HG03521 (cell line): Measurements from ENCODE around the gene RPL28.
"Not testable (repeated sequence)": the region's sequence is repeated elsewhere in the genome, so short reads cannot be mapped to it uniquely, and the experiment has no call there.

Experiments used
- ATAC-seq: cut with Tn5 transposase; IDR thresholded peaks from one replicate; pipeline ENCODE4 v1.9.1; 2021; ENCODE audit warnings: mild to moderate bottlenecking, moderate library complexity; ENCODE audit not compliant: unreplicated experiment

Gene RPL28

DNA sequence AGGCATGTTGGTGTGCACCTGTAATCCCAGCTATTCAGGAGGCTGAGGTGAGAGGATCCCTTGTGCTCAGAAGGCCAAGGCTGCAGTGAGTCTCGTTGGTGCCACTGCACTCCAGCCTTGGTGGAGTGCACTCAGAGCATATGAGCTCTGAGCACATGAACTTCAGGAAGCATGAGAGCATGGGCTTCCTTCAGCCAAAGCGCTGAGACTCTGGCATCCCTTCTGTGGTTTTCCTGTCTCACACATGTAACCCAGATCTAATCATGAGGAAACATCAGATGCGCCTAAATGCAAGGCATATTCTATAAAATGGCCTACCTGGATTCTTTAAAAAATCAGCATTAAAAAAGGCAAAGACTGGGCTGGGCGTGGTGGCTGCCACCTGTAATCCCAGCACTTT lies 35.5 kb downstream of the RPL28 start:
- ATAC-seq, result not testable (repeated sequence)

DNA sequence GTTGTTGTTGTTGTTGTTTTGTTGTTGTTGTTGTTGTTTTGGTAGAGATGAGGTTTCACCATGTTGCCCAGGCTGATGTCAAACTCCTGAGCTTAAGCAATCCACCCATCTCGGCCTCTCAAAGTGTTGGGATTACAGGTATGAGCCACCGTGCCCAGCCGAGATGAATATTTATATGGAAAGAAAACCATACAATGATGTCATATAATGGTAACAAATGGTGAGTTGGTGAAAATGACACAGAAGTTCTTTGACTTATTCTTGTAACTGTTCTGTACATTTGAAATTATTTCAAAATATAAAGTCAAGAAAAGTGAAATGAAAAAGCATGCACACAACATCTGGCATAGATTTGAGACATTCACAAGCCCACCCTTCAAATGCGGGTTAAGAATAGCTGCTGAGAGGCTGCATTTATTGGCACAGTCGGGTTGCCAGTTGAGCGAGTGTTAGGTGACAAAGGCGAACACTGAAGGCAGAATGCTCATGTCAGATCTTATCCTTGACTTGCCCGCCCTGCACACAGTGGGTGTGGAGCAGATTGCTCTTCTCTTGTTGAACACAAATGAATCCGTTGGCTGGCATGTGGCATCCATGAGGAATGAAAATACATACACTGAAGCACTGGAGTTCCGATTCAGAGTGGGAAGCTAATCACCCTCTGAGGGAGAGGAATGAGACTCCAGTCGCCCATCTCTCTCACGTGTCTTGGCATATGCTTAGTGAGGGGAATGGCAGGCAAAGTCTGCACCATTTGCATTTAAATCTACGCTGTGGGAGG lies 37.7 kb downstream of the RPL28 start:
- no peak for ATAC-seq

DNA sequence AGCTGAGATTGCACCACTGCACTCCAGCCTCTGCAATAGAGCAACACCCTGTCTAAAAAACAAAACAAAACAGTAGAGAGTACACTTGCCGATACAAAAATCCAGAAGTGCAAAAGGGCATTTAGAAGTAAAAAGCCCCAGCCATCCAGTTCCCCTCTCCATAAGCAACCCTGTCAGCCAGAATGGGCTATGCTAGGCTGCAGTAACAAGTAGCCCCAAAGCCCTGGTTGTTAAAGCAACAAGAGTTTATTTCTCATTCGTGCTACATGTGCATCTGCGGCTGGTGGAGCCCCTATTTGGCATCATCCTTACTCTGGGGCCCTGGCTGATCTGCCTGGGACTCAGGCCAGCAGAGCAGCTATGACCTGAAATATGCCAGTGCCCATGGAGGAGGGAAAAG lies 38.8 kb downstream of the RPL28 start:
- no peak for ATAC-seq

GRCh38 chr19:55426042-55426441 lies 40.3 kb downstream of the RPL28 start:
- ATAC-seq, result no peak

- no peak for ATAC-seq
Observed at GRCh38 chr19:55431183-55431582, 45.5 kb downstream of the RPL28 start.

- no peak for ATAC-seq
Observed at GRCh38 chr19:55432241-55432959, 46.7 kb downstream of the RPL28 start.

- no peak for ATAC-seq
Observed at GRCh38 chr19:55433292-55433691, 47.6 kb downstream of the RPL28 start.

DNA sequence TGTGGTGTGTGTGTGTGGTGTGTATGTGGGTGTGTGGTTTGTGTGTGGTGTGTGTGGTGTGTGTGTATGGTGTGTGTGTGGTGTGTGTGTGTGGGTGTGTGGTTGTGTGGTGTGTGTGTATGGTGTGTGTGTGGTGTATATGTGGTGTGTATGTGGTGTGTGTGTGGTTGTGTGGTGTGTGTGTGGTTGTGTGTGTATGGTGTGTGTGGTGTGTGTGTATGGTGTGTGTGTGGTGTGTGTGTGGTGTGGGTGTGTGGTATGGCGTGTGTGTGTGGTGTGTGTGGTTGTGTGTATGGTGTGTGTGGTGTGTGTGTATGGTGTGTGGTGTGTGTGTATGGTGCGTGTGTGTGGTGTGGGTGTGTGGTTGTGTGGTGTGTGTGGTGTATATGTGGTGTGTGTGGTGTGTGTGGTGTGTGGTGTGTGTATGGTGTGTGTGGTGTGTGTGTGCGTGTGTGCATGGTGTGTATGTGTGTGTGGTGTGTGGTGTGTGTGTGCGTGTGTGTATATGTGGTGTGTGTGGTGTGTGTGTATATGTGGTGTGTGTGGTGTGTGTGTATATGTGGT lies 48.7 kb downstream of the RPL28 start:
- ATAC-seq, result no peak

GRCh38 chr19:55435020-55435419 lies 49.3 kb downstream of the RPL28 start:
- ATAC-seq, result no peak

DNA sequence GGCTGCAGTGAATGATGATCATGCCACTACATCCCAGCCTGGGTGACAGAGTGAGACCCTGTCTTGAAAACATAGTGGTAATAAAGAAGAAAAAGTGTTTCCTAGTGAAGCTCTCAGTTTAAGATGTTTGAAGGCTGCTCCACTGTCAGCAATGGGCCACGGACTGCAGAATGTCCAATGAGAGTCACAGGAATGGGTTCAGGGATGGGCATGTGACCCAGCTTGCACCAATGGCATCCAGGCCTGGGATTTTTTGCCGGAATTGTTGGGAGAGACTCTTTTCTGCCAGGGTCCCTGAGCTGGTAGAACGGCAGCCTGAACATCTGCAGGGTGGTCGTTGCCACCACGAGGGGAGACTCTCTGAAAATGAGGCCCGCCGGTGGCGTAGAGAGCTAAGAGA lies 51.1 kb downstream of the RPL28 start:
- ATAC-seq, result no peak

DNA sequence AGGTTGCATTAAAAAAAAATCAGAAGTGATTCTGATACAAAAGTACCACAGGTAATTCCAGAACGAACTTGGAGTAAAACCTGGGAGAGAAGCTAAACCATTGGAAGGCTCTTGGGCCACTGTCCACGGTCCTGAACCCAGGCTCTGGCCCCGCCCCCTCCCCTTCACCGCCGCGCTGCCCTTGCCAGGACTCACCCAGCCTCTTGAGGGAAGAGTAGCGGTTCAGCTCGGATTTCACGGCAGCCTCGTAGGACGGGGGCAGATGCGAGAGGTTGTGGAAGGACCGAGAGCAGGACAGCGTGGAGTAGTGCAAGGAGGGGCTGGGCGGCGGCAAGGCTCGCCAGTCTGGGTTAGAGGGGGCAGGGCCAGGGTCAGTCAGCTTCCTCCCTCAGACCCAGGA lies 51.7 kb downstream of the RPL28 start:
- no peak for ATAC-seq

- ATAC-seq, result no peak
Observed at GRCh38 chr19:55439052-55439451, 53.3 kb downstream of the RPL28 start.

DNA sequence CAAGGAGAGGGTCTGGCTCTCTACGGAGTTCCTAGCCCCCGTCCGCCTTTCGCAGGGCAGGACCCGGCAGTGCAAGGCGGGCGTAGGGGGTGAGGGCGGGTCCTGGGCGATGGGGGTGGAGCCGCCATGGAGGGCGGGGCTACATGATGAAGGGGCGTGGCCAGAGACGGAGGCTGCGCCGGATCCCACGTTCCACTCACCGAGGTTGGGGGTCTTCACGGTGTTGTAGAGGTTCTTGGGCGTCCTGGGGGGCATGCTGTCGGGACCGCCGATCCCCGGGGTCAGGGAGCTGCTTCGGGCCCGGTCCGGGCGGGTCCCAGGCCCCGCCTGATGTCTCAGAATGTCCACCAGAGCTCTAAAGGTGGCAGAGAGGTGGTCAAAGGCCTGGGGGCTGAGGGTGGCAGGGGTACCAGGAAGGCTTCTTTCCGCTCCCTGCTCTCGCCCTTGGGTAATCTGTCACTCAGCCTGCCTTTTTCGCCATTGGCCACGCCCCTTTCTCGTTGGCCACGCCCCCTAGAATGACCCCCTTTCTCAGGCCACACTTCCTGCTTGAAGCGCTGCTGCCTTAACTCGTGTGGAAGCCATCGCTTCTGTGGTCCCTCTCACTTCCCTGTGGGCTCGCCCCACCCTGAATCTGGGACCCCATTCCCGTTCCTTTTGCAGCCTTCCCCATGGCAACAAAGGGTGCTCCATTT lies 54.8 kb downstream of the RPL28 start:
- ATAC-seq, result no peak

DNA sequence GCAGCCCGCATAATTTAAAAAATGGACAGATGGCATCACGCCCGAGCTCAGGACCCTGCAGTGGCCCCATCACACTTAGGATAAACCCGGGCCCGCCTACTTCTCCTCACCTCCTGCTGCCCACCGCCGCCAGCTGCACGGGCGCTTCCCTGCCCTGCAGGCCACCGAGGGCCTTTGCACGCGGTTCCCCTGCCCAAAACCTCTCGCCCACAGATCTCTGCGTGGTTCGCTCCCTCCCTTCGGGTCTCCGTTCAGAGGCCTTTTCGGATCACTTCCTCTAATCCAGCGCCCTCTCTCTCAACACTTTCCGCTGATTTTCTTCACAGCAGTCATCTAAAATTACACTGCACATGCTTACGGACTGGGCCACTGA lies 55.6 kb downstream of the RPL28 start:
- ATAC-seq, result no peak

- ATAC-seq, result no peak
Observed at GRCh38 chr19:55441692-55442321, 56.1 kb downstream of the RPL28 start.

GRCh38 chr19:55442372-55442961 lies 56.7 kb downstream of the RPL28 start:
- no peak for ATAC-seq

- ATAC-seq, result no peak
Observed at GRCh38 chr19:55443045-55443823, 57.5 kb downstream of the RPL28 start, which contains the start of gene SHISA7. Gene SHISA7 (minus strand): TSS chr19:55443300. CDS start chr19:55442863, 437 bp downstream.

DNA sequence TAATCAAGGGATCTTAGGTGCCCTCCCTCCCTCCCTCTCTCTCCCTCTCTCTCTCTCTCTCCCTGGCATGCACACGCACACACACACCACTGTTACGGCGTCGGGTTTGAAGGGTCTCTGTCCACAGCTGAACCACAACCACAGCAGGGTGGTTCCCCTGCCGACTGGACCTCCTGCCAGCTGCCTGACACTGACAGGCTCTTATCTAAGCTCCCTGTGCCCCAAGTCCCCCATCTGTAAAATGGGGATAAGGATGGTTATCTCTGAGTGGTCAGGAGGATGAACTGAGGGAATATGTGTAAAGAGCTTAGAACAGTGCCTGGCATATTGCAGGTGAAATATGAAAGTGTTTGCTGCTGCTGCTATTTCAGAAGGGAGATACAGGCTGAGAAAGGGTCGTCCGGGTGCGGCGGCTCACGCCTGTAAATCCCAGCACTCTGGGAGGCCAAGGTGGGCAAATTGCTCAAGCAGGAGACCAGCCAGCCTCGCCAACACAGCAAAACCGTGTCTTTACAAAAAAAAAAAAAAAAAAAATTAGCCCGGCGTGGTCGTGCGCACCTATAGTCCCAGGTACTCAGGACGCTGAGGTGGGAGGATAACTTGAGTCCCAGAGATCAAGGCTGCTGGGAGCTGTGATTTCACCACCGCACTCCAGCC lies 58.2 kb downstream of the RPL28 start:
- no peak for ATAC-seq

DNA sequence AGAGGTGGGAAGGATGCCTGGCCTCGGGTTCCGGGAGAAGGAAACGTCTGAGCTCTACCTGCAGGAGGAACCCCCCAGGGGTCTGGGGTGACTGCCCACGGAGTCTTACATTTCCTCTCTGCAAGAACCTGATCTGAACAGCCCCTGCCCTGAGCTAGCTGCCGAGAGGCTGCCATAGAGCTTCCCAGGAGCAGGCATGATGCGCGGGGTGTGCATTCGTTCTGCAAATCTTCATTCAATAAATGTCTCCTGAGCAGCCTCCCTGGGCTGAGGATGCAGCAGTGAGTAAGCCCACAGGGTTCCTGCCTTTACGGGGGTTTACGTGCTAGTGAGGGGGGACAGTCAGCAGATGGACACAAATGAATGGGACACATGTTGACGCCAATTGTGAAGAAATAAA lies 58.9 kb downstream of the RPL28 start:
- no peak for ATAC-seq
